IMR-90 (cell line): ENCODE measurements around the gene SERPINB2.

Experiments
- BHLHE40 ChIP-seq: fragments of 150-350 bp; IDR thresholded peaks from 2 replicates; pipeline ENCODE4 v1.6.1; 2016; ENCODE audit warnings: mild to moderate bottlenecking, low read depth, low read length
- NFE2L2 ChIP-seq: fragments of 150-350 bp; IDR thresholded peaks from 2 replicates; pipeline ENCODE4 v1.6.1; 2016; ENCODE audit warnings: low read depth, mild to moderate bottlenecking, low read length
- POLR2A ChIP-seq: IDR thresholded peaks from 2 replicates; pipeline ENCODE4 v1.6.1; 2012; ENCODE audit warnings: mild to moderate bottlenecking, low read depth, low read length
- SMC3 ChIP-seq: fragments of 150-350 bp; IDR thresholded peaks from 2 replicates; pipeline ENCODE4 v1.6.1; 2016; ENCODE audit warnings: low read depth, mild to moderate bottlenecking, antibody characterized with exemption, low read length, moderate library complexity
- TF ChIP-seq, protein P1 (sequence below): conservative IDR thresholded peaks from 2 replicates; pipeline ENCODE4 v1.5.1; 2012; ENCODE audit warnings: mild to moderate bottlenecking, low read depth, low read length, improper control_type of control experiment

- TF ChIP-seq, protein P1, sequence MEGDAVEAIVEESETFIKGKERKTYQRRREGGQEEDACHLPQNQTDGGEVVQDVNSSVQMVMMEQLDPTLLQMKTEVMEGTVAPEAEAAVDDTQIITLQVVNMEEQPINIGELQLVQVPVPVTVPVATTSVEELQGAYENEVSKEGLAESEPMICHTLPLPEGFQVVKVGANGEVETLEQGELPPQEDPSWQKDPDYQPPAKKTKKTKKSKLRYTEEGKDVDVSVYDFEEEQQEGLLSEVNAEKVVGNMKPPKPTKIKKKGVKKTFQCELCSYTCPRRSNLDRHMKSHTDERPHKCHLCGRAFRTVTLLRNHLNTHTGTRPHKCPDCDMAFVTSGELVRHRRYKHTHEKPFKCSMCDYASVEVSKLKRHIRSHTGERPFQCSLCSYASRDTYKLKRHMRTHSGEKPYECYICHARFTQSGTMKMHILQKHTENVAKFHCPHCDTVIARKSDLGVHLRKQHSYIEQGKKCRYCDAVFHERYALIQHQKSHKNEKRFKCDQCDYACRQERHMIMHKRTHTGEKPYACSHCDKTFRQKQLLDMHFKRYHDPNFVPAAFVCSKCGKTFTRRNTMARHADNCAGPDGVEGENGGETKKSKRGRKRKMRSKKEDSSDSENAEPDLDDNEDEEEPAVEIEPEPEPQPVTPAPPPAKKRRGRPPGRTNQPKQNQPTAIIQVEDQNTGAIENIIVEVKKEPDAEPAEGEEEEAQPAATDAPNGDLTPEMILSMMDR, result no peak
- TF ChIP-seq POLR2A (no peak), SMC3 (no peak), NFE2L2 (no peak), BHLHE40 (no peak)
Measured at GRCh38 chr18:63892566-63892965, 5.1 kb downstream of the SERPINB2 start.
